Measurements from ENCODE around the gene GAS1.
A peak's percentile ranks its signal among the peaks of the same experiment; 100 is the strongest.

The GAS1 gene

GRCh38 chr9:86960938-86961337 lies 13.6 kb upstream of the GAS1 start:
- no peak for DNase-seq

DNA sequence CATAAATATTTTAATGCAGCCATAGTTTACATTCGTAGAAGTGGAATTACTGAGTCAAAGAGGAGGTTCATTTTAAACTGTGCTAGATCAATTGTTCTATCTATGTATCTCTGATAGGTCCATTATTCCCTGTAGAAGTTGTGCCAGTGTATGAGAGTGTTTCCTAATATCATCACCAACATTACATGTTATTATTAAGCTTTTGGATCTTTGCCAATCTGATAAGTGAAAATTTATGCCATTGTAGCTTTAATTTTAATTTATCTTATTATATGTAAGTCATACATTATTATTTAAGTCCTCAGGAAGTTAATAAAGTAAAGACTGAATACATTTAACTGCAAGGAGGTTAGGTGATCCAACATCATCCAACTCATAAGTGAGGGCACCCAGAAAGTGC lies 10.9 kb upstream of the GAS1 start:
- DNase-seq, result no peak

- no peak for DNase-seq
Observed at GRCh38 chr9:86955561-86955960, 8.3 kb upstream of the GAS1 start.

DNA sequence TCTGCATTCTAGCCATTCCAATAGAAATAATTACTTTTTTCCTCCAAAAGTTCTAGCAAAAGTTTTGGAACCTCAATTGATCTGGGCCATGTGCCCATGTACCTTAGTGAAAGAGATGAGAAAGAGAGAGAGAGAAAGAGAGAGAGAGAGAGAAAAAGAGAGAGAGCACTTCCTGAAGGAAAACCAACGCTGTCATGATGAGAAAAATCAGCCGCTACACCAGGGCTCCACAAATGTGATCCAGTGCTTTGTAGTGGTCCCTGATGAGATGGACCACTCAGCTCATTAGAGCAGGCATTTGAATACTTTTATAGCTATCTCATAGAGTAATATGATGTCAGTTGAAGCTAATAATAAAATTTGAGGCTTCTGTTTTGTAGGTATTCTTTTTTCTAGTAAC lies 7.7 kb upstream of the GAS1 start:
- no peak for DNase-seq

DNA sequence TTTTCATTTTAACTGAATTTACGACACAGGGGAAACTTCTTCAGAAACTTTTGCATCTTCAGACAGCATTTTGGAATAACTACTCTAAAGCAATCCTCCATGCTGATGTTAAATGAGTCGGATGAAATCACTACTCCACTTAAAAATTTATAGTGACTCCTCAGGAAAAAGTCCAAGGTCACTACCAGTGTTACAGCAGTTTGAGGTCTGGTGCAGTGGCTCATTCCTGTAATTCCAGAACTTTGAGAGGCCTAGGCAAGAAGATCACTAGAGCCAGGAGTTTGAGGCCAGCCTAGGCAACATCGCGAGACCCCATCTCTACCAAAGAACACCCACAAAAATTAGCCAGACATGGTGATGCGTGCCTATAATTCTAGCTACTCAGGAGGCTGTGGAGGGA lies 5.9 kb upstream of the GAS1 start:
- no peak for DNase-seq

- DNase-seq, result peak; percentile 21
Observed at GRCh38 chr9:86948074-86948929, 996 bp upstream of the GAS1 start.

DNA sequence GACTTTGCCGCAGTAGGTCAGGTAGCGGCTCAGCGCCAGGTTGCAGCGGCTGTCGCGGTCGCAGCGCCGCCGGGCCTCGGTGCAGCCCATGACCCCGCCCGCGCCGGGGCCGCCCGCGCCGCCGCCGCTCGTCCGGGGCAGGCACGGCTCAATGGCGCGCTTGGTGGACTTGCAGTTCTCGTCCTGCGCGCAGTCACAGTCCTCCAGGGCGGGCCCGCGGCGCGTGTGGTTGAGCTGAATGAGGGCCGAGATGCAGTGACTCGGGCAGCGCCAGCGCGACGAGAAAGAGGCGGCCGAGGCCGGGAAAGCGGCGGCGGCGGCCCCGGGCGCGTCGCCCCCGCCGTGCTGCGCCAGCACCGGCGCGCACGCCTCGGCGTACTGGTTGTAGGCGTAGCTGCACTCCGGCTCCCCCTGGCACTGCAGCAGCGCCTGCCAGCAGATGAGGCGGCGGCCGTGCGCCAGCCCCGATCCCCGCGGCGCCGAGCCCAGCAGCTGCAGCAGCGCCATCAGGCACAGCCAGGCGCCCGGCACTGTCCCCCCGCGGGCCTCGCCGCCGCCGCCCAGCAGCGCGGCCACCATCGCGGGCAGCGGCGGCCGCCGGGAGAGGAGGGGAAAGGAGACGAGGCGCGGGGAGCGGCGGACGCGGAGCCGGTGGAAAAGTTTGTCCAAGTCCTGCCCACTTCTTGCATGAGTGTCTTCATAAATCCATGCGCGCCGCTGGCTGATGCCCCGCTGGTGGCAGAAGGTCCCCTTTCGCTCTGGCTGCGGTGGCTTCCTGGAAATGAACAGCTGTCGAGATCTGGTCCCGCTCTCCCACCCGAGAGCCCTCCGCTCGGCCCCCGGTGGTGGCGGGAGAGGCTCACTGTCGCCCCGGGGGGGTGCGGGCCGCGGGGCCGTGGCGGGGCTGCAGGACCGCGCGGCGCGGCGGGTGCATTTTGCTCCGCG lies 833 bp downstream of the GAS1 start:
- no peak for DNase-seq

GRCh38 chr9:86945728-86946200 lies 1.5 kb downstream of the GAS1 start:
- no peak for DNase-seq

- no peak for DNase-seq
Observed at GRCh38 chr9:86944796-86945727, 2.2 kb downstream of the GAS1 start.

GRCh38 chr9:86943201-86944113 lies 3.8 kb downstream of the GAS1 start:
- DNase-seq, result no peak

GRCh38 chr9:86942281-86943200 lies 4.8 kb downstream of the GAS1 start:
- DNase-seq, result no peak

DNA sequence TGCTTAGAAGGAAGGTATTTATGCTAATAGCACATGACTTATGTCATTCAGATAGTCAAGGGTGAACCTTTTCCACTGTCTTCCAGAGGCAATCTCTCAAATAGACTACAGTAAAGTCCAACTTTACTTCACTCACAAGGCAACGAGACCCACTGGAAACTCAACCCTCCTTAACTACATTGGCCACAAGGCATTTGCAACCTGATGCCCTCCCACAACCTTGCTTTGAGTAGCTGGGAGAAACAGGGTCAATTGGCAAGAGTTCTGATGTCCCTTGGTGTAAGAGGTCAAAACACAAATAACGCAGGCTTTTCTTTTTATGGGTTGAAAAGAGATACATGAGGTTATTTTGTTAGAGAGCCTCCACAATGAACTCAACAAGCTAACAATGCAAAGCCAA lies 6.1 kb downstream of the GAS1 start:
- DNase-seq, result no peak

GRCh38 chr9:86940774-86941173 lies 6.5 kb downstream of the GAS1 start:
- no peak for DNase-seq

DNA sequence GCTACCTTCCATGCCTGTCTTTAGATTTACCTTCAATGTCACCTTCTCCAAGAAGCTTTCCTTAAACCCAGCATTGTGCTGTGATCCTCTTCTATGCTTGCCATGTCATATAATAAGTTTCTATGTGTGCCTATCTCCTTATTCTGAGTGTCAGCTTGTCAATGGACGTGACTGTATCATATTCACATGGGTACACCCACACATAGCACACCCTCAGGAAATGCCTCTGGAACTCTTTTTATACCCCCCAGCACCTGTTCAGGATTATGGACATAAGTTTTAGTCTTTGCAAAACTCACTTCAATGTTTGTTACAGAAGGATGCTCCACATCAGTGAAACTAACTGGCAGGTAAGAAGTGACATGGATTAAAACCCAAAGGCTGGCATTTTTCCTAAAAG lies 7.4 kb downstream of the GAS1 start:
- no peak for DNase-seq

GRCh38 chr9:86939321-86939720 lies 8.0 kb downstream of the GAS1 start:
- no peak for DNase-seq

GRCh38 chr9:86938780-86939179 lies 8.5 kb downstream of the GAS1 start:
- no peak for DNase-seq

GRCh38 chr9:86926145-86926544 lies 21.2 kb downstream of the GAS1 start:
- no peak for DNase-seq

DNA sequence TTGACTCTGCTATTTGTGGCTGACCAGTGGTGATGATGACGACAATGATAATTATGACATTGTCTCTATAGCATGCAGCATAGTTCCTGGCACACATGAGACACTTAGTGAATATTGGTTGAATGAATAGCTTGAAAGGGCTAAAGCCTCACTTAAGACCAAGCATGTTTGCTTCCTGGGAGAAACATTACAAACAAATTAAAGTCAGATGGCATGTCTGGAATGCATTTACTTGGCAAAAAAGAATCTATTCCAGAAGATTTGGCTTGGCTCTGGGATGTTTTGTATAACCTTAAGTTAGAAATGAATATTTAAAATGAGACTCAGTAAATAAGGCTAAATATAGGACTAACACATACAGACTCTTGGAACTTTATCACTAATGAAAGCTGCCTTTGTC lies 21.6 kb downstream of the GAS1 start:
- DNase-seq, result no peak

DNA sequence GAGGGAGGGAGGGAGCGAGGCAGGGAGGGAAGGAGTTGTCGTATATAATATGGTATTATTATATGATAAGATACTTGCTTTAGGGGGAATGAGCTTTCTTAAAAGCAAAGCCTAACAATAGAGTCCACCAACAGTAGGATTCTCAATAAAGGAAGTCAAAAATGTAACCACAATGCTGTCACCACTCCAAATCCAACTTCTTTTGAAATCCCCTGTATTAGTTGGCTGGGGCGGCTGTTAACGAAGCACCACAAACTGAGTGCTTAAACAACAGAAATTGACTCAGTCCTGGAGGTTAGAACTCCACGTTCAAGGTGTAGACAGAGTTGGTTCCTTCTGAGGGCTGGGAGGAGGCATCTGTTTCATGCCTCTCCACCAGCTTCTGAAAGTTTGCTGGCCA lies 23.1 kb downstream of the GAS1 start:
- no peak for DNase-seq

- no peak for DNase-seq
Observed at GRCh38 chr9:86921151-86921923, 26.0 kb downstream of the GAS1 start.

Measured in NCI-H446 treated with DMSO at 0.1 percent for 48 hours (cell line).